HG02981 (cell line): ENCODE data around the gene ARFIP1.

Experiments
- ATAC-seq: cut with Tn5 transposase; IDR thresholded peaks from one replicate; pipeline ENCODE4 v1.9.1; 2021; ENCODE audit warnings: mild to moderate bottlenecking, moderate library complexity; ENCODE audit not compliant: unreplicated experiment

ARFIP1 gene

GRCh38 chr4:152959080-152959479, 179.3 kb downstream of the ARFIP1 start:
- no peak for ATAC-seq

DNA sequence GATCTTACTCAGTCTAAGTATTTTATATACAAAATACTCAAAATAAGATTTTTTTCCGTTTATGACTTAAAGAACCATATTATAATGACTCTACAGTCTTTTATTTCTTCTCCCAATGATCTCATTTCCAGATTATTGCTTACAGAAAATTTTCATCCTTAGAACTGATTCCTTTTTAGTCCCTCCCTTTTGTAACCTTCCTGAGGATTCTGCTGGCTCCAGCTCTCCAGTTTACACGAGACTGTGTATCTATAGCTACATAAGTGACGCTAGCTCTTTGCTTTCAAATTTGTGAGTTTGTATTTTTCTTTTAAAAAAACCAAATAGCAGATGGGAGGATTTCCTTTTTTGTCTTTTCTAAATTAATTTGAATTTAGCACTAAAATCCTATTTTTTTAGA, 180.3 kb downstream of the ARFIP1 start:
- ATAC-seq, result no peak

- ATAC-seq, result no peak
Observed at GRCh38 chr4:152961014-152961772, 181.4 kb downstream of the ARFIP1 start.

DNA sequence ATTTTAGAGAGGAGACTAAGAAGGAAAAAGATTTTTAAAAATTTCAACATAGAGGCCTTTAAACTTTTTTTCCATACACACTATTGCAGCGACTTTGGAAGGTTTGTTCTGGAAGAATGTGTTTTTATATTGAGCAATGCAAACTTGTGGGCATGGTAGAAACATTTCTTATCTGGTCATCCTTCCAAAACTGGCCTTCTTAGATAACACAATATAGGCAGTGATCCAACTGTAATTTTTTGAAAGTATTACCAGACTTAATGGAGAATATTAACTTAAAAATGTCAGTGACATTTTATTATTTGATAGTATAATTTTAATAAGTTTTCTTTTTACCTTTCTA, 182.0 kb downstream of the ARFIP1 start:
- ATAC-seq, result no peak
